Cardiac muscle cell (in vitro differentiated cells and primary cell): Measurements from ENCODE around the gene CTRL. TPM values are rescaled to one million over a fixed set of nuclear protein-coding genes. Genes with fewer than 3 reads are reported as not detected.
"Not testable (repeated sequence)": the region's sequence is repeated elsewhere in the genome, so short reads cannot be mapped to it uniquely, and the experiment has no call there.

Experiments
- DNase-seq, 2 donors: peaks; one replicate each; pipeline versions ENCODE4 v3.0.0 to v3.0.0-alpha.2; 2010 to 2017; ENCODE audit warnings: low read depth in 1 of 2, low spot score in 1 of 2
- H3K27ac ChIP-seq: fragments of 200-600 bp; sonication (generic); 2 replicates; pipeline ENCODE4 v1.5.1; 2016
- H3K27me3 ChIP-seq: fragments of 200-600 bp; sonication (generic); 2 replicates; pipeline ENCODE4 v1.6.0; 2016; ENCODE audit warnings: control low read depth
- H3K36me3 ChIP-seq: fragments of 200-600 bp; sonication (generic); 2 replicates; pipeline ENCODE4 v1.5.1; 2016; ENCODE audit warnings: control low read depth
- H3K4me1 ChIP-seq: fragments of 200-600 bp; sonication (generic); 2 replicates; pipeline ENCODE4 v1.8.1; 2017; ENCODE audit warnings: low read depth, mild to moderate bottlenecking, mixed run types
- H3K4me3 ChIP-seq: fragments of 200-600 bp; sonication (generic); 2 replicates; pipeline ENCODE4 v1.5.1; 2016; ENCODE audit warnings: mild to moderate bottlenecking
- H3K9me3 ChIP-seq: fragments of 200-600 bp; sonication (generic); 2 replicates; pipeline ENCODE4 v1.5.1; 2017; ENCODE audit warnings: low read depth, mild to moderate bottlenecking, control low read depth
- polyA plus RNA-seq: library from polyadenylated mRNA; unstranded; fragments of >200 nt; fragmentation: Nextera tagmentation; extraction: Ambion mirVana; gene quantifications from 2 replicates; pipeline ENCODE4 v1.2.1, GENCODE V29; 2016
- total RNA-seq: library from RNA; depleted of rRNA; stranded (reverse); fragments of >200 nt; gene quantifications from 2 replicates; pipeline ENCODE4 v1.2.3, GENCODE V29; 2016
- TF ChIP-seq, protein P1 (sequence below): IDR thresholded peaks from 2 replicates; pipeline ENCODE4 v1.5.1; 2012; ENCODE audit warnings: low read depth, mild to moderate bottlenecking, low read length

CTRL gene
- total and polyA plus RNA-seq, 2 experiments from 2014 or later: 2.7 to 14.8 TPM

DNA sequence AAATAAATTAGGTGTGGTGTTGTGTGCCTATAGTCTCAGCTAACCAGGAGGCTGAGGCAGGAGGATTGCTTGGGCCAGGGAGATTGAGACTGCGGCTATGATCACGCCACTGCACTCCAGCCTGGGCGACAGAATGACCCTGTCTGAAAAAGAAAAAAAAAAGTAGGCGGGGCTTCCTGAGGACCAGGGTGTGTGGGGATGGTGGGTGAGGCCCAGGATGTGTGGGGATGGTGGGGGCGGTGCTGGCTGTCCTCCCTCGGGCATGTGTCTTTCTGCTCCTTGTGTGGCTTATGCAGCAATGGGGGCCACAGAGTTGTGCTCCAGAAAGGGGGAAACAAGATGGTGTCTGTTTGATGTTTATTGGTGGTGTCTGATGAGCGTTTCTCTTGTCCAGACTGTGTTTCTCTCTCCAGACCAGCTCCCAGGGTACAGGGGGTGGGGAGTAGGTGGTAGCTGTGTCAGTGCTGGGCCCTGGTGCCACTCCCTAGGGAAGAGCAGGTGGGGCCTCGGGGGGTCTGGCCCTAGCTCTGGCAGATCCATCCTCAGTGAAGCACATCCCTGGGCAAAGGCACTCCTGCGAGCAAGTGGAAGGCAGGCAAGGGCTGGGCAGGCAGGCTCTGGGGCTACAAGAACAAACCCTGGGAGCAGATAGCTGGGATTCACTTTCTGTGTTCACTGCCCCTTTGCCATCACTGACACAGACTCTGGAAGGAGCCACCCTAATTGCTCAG lies 10.0 kb upstream of the CTRL start:
- Histone ChIP-seq H3K4me3 (no peak overlapping the region), H3K4me1 (peaks cover 3% of the 10 kb centered on the region), H3K27ac (no peak overlapping the region), H3K27me3 (no peaks in the 10 kb centered on the region), H3K9me3 (no peaks in the 10 kb centered on the region), H3K36me3 (peaks cover 16% of the 10 kb centered on the region)
- TF ChIP-seq, protein P1, sequence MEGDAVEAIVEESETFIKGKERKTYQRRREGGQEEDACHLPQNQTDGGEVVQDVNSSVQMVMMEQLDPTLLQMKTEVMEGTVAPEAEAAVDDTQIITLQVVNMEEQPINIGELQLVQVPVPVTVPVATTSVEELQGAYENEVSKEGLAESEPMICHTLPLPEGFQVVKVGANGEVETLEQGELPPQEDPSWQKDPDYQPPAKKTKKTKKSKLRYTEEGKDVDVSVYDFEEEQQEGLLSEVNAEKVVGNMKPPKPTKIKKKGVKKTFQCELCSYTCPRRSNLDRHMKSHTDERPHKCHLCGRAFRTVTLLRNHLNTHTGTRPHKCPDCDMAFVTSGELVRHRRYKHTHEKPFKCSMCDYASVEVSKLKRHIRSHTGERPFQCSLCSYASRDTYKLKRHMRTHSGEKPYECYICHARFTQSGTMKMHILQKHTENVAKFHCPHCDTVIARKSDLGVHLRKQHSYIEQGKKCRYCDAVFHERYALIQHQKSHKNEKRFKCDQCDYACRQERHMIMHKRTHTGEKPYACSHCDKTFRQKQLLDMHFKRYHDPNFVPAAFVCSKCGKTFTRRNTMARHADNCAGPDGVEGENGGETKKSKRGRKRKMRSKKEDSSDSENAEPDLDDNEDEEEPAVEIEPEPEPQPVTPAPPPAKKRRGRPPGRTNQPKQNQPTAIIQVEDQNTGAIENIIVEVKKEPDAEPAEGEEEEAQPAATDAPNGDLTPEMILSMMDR: no peak
- no peak for DNase-seq

DNA sequence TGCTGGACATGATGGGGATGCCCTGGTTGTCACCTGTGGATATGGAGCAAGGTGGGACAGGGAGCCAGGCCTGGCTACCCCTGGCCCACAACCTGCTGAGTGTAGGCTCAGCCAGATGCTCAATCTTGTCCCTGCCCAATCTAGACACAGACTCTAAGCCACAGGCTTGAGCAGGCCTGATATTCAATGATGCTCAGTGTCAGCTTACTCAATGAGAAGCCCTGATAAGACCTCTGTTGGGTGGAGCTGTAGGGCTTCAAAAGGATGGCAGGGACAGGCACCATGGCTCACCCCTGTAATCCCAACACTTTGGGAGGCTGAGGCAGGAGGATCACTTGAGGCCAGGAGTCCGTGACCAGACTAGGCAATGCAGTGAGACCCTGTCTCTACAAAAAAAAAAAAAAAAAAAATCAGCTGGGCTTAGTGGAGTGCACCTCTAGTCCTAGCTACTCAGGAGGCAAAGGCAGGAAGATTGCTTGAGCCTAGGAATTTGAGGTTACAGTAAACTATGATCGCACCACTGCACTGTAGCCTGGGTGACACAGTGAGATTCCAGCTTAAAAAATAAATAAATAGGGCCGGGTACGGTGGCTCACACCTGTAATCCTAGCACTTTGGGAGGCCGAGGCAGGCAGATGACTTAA lies 8.9 kb upstream of the CTRL start:
- TF ChIP-seq, protein P1: no peak
- no peaks in the 10 kb centered on the region for H3K27me3 ChIP-seq
- H3K36me3 ChIP-seq: peaks cover 8% of the 10 kb centered on the region
- H3K27ac ChIP-seq: no peak overlapping the region
- no peak for DNase-seq
- peaks cover 3% of the 10 kb centered on the region for H3K4me1 ChIP-seq
- H3K9me3 ChIP-seq: no peaks in the 10 kb centered on the region
- no peak overlapping the region for H3K4me3 ChIP-seq

DNA sequence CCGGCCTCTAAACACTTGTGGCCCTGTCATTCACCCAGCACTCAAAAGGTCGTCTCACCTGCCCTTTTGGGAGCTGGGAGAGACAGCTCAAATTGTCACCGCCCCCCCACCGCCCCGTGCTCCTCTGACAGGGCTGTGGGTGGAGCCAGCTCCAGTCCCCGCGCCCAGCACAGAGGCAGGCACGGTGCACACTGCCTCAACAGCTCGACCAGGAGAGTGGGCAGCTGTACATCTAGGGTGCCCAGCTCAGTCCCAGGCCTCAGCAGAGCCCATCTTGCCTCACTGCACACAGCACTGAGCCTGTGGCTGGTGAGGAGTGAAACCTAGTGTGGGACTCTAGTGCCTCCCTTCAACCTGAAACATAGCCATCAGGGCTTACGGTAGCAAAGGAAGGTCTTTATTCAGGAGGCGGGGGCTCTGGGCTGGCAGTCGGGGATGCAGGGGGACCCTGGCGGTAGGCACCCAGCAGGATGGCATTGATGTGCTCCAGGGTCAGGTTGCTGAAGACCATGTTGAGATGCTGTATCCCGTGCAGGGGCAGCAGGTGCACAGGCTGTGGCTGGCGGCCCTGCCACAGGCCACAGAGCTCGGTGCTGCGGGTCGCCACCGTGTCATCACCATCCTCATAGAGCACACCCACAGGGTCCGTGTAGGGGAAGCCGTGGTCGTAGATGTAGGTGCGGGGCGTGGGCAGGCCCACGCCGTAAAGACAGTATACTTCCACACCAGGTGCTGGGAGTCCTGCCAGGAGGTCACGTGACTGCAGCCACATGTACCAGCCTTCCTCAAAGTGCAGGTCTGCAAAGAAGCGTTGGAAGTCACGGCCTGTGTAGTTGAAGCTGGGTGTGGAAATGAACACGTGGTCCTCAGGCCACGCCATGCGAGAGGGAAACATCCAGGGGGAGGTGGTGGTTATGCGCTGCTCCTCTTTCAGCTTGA lies 8.1 kb upstream of the CTRL start:
- Histone ChIP-seq H3K4me3 (no peak overlapping the region), H3K4me1 (peaks cover 8% of the 10 kb centered on the region), H3K36me3 (no peaks in the 10 kb centered on the region), H3K27me3 (no peaks in the 10 kb centered on the region), H3K27ac (no peak overlapping the region), H3K9me3 (no peaks in the 10 kb centered on the region)
- TF ChIP-seq, protein P1: no peak
- no peak for DNase-seq

DNA sequence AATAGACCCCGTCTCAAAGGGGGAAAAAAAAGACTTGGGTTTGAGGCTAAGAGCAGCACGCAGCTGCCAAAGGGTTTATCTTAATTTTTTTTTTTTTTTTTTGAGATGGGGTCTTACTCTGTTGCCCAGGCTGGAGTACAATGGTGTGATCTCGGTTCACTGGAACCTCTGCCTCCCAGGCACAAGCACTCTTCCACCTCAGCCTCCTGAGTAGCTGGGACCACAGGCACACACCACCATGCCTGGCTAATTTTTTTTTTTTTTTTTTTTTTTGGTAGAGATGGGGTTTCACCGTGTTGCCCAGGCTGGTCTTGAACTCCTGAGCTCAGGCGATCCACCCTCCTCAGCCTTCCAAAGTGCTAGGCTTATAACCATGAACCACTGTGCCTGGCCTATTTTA lies 6.1 kb upstream of the CTRL start:
- not testable (repeated sequence) for H3K27me3 ChIP-seq, H3K36me3 ChIP-seq, H3K27ac ChIP-seq, H3K4me1 ChIP-seq, DNase-seq, H3K4me3 ChIP-seq, H3K9me3 ChIP-seq

DNA sequence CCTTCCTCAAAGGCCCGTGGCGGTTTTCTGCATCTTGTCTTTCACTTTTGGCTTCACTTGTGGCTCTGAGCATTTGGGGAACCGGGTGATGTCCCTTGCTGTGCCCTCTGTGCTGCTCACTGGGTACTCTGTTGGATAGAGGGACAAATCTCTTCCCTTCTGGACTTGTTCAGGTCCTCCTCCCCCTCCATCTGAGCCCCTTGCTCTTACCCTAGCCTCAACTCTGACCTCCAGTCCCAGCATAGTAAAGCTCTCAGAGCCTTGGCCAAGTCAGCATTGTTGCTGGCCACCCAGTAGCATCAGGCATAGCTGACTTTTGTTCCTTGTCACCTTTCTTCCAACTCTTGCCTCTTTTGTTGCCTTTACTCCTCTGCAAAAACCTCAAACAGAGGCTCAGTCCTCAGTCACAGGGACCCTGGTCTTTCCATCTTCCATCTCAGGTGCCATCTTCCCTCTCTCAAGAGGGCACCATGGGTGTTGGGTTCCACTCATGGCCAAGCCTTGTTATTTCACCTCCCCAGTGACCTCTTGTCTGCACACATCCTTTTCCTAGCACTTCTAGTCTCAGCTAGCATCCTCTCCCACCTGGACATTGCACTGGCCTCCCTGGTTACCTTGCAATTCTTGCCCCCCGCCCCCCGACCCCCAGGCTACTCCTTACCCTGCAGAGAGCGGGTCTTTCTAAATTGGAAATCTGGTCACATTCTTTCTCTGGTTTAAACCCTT lies 5.4 kb upstream of the CTRL start:
- no peak overlapping the region for H3K27ac ChIP-seq
- TF ChIP-seq, protein P1: no peak

More for the DNA sequence above, 5.4 kb upstream of the CTRL start:
- no peak for DNase-seq
- H3K4me1 ChIP-seq: peaks cover 9% of the 10 kb centered on the region
- H3K4me3 ChIP-seq: peak overlapping the region; percentile 73
- H3K36me3 ChIP-seq: no peaks in the 10 kb centered on the region
- no peaks in the 10 kb centered on the region for H3K27me3 ChIP-seq
- no peaks in the 10 kb centered on the region for H3K9me3 ChIP-seq
